HEK293 (cell line): ENCODE measurements around the gene RFNG.

Experiments
- REST ChIP-seq: fragments of 450-650 bp; formaldehyde crosslinking; IDR thresholded peaks from 2 replicates; pipeline ENCODE4 v1.5.1; 2016; ENCODE audit warnings: missing biosample characterization, missing genetic modification characterization
- ZBTB7A ChIP-seq: fragments of 450-650 bp; formaldehyde crosslinking; IDR thresholded peaks from 2 replicates; pipeline ENCODE4 v1.5.1; 2016; ENCODE audit warnings: low read depth, missing biosample characterization, missing genetic modification characterization
- ZNF138 ChIP-seq: fragments of 450-650 bp; formaldehyde crosslinking; IDR thresholded peaks from 2 replicates; pipeline ENCODE4 v1.5.1; 2016; ENCODE audit warnings: missing biosample characterization, missing genetic modification characterization, borderline replicate concordance
- ZNF366 ChIP-seq: fragments of 450-650 bp; formaldehyde crosslinking; conservative IDR thresholded peaks from 2 replicates; pipeline ENCODE4 v1.5.1; 2016; ENCODE audit warnings: missing biosample characterization, missing genetic modification characterization
- ZNF777 ChIP-seq: fragments of 450-650 bp; formaldehyde crosslinking; IDR thresholded peaks from 2 replicates; pipeline ENCODE4 v1.5.1; 2017; ENCODE audit warnings: missing biosample characterization, missing genetic modification characterization, borderline replicate concordance
- TF ChIP-seq, protein P1 (sequence below): fragments of 450-650 bp; formaldehyde crosslinking; IDR thresholded peaks from 2 replicates; pipeline ENCODE4 v1.5.1; 2016; ENCODE audit warnings: missing biosample characterization, missing genetic modification characterization
- TF ChIP-seq, protein P2 (sequence below): fragments of 450-650 bp; formaldehyde crosslinking; optimal IDR thresholded peaks from 2 replicates; pipeline ENCODE3; 2016; ENCODE audit warnings: missing biosample characterization, mild to moderate bottlenecking, missing genetic modification characterization

- no peak for TF ChIP-seq ZNF138 (tag by site-specific recombination)
- no peak for TF ChIP-seq ZNF777
- TF ChIP-seq, protein P1, sequence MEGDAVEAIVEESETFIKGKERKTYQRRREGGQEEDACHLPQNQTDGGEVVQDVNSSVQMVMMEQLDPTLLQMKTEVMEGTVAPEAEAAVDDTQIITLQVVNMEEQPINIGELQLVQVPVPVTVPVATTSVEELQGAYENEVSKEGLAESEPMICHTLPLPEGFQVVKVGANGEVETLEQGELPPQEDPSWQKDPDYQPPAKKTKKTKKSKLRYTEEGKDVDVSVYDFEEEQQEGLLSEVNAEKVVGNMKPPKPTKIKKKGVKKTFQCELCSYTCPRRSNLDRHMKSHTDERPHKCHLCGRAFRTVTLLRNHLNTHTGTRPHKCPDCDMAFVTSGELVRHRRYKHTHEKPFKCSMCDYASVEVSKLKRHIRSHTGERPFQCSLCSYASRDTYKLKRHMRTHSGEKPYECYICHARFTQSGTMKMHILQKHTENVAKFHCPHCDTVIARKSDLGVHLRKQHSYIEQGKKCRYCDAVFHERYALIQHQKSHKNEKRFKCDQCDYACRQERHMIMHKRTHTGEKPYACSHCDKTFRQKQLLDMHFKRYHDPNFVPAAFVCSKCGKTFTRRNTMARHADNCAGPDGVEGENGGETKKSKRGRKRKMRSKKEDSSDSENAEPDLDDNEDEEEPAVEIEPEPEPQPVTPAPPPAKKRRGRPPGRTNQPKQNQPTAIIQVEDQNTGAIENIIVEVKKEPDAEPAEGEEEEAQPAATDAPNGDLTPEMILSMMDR (tag by site-specific recombination): no peak
- no peak for TF ChIP-seq ZBTB7A (tag by site-specific recombination)
- no peak for TF ChIP-seq ZNF366 (tag by site-specific recombination)
- TF ChIP-seq, protein P2, sequence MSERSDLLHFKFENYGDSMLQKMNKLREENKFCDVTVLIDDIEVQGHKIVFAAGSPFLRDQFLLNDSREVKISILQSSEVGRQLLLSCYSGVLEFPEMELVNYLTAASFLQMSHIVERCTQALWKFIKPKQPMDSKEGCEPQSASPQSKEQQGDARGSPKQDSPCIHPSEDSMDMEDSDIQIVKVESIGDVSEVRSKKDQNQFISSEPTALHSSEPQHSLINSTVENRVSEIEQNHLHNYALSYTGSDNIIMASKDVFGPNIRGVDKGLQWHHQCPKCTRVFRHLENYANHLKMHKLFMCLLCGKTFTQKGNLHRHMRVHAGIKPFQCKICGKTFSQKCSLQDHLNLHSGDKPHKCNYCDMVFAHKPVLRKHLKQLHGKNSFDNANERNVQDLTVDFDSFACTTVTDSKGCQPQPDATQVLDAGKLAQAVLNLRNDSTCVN: no peak
- TF ChIP-seq REST (tag by site-specific recombination): no peak
These were observed 4.5 kb upstream of the RFNG start for GRCh38 chr17:82055965-82056728.
